Neural crest cell (in vitro differentiated cells): ENCODE results near the gene UBE2O. TPM values are rescaled to one million over a fixed set of nuclear protein-coding genes. Genes with fewer than 3 reads are reported as not detected.
A peak's percentile ranks its signal among the peaks of the same experiment; 100 is the strongest.

ENCODE experiments used
- DNase-seq: peaks from one replicate; pipeline ENCODE4 v3.0.0; 2021; ENCODE audit warnings: low read depth, mixed read lengths, low spot score
- H3K27ac Mint-ChIP-seq: one replicate; pipeline ENCODE4 v1.8.0; 2021; ENCODE audit warnings: mild to moderate bottlenecking, mixed read lengths; ENCODE audit not compliant: unreplicated experiment
- H3K27me3 Mint-ChIP-seq: 2 replicates; pipeline ENCODE4 v1.8.0; 2021; ENCODE audit warnings: low read depth, mild to moderate bottlenecking, mixed read lengths
- H3K36me3 Mint-ChIP-seq: 2 replicates; pipeline ENCODE4 v1.8.0; 2021; ENCODE audit warnings: low read depth, mild to moderate bottlenecking, mixed read lengths
- H3K4me1 Mint-ChIP-seq: 2 replicates; pipeline ENCODE4 v1.8.0; 2021; ENCODE audit warnings: mixed read lengths
- H3K4me3 Mint-ChIP-seq: one replicate; pipeline ENCODE4 v1.8.0; 2021; ENCODE audit warnings: mild to moderate bottlenecking, mixed read lengths
- H3K9me3 Mint-ChIP-seq: 2 replicates; pipeline ENCODE4 v1.8.0; 2021; ENCODE audit warnings: mixed read lengths
- total RNA-seq: library from RNA; stranded (reverse); gene quantifications from 2 replicates; pipeline ENCODE4 v1.2.1, GENCODE V29; 2021
- TF ChIP-seq, protein P1 (sequence below): fragments of 200-600 bp; sonication (generic); conservative IDR thresholded peaks from 2 replicates; pipeline ENCODE4 v1.5.0; 2021; ENCODE audit warnings: antibody characterized with exemption, mild to moderate bottlenecking

UBE2O gene
- total RNA-seq, 1 donor from 2014 or later = 71.4 TPM

DNA sequence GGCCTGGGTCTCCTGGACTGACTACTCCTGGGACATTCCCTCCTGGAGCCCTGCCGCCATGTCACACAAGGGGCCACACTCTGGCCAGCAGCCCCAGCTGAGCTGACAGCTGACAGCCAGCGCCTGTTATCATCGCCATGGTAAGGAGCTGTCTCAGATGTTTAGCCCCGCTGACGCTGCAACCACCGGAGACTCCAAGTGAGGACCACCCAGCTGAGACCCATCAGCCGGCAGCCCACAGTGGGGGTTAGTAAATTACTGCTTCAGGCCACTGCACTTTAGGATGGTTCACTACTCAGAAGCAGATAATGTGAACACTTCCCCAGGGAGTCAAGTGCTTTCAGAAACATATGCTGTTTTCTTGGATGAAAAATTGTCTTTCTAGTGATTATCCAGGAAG, 83.1 kb downstream of the UBE2O start:
- H3K4me3 Mint-ChIP-seq = no peak overlapping the region
- DNase-seq = no peak

GRCh38 chr17:76369379-76369778, 83.6 kb downstream of the UBE2O start:
- H3K27ac Mint-ChIP-seq = peak overlapping the region; percentile 86
- no peaks in the 10 kb centered on the region for H3K36me3 Mint-ChIP-seq
- H3K4me1 Mint-ChIP-seq = peaks cover 45% of the 10 kb centered on the region
- no peaks in the 10 kb centered on the region for H3K9me3 Mint-ChIP-seq
- no peak for DNase-seq
- no peaks in the 10 kb centered on the region for H3K27me3 Mint-ChIP-seq
- peak overlapping the region; percentile 13 for H3K4me3 Mint-ChIP-seq
- TF ChIP-seq, protein P1, sequence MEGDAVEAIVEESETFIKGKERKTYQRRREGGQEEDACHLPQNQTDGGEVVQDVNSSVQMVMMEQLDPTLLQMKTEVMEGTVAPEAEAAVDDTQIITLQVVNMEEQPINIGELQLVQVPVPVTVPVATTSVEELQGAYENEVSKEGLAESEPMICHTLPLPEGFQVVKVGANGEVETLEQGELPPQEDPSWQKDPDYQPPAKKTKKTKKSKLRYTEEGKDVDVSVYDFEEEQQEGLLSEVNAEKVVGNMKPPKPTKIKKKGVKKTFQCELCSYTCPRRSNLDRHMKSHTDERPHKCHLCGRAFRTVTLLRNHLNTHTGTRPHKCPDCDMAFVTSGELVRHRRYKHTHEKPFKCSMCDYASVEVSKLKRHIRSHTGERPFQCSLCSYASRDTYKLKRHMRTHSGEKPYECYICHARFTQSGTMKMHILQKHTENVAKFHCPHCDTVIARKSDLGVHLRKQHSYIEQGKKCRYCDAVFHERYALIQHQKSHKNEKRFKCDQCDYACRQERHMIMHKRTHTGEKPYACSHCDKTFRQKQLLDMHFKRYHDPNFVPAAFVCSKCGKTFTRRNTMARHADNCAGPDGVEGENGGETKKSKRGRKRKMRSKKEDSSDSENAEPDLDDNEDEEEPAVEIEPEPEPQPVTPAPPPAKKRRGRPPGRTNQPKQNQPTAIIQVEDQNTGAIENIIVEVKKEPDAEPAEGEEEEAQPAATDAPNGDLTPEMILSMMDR = no peak

More for the DNA sequence above, 83.1 kb downstream of the UBE2O start:
- TF ChIP-seq, protein P1 = no peak
- H3K9me3 Mint-ChIP-seq = no peaks in the 10 kb centered on the region
- no peaks in the 10 kb centered on the region for H3K27me3 Mint-ChIP-seq
- peaks cover 46% of the 10 kb centered on the region for H3K4me1 Mint-ChIP-seq
- peak overlapping the region; percentile 86 for H3K27ac Mint-ChIP-seq
- no peaks in the 10 kb centered on the region for H3K36me3 Mint-ChIP-seq

DNA sequence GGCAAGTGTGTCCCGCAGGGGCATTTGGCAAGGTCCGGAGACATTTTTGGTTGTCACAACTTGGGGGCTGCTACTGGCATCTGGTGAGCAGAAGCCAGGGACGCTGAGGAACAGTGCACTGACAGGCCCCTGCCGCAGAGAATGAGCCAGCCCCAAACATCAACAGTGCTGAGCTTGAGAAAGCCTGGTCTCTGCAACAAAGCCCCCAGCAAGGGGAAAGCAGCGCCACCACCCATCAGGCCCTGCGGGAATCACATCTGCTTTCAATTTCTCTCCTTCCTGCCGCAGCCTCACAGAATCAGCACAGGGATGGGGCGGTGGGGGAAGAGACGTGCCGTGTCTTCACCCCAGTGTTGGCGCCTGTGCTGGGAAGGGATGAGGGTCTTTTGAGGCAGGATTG, 84.4 kb downstream of the UBE2O start:
- no peaks in the 10 kb centered on the region for H3K27me3 Mint-ChIP-seq

GRCh38 chr17:76367642-76368041, 85.3 kb downstream of the UBE2O start:
- H3K4me1 Mint-ChIP-seq = peaks cover 36% of the 10 kb centered on the region
- H3K27ac Mint-ChIP-seq = no peak overlapping the region
- H3K4me3 Mint-ChIP-seq = no peak overlapping the region

More for the DNA sequence above, 84.4 kb downstream of the UBE2O start:
- no peaks in the 10 kb centered on the region for H3K36me3 Mint-ChIP-seq
- TF ChIP-seq, protein P1 = no peak
- H3K27ac Mint-ChIP-seq = no peak overlapping the region
- H3K4me3 Mint-ChIP-seq = no peak overlapping the region
- H3K4me1 Mint-ChIP-seq = peaks cover 39% of the 10 kb centered on the region
- no peaks in the 10 kb centered on the region for H3K9me3 Mint-ChIP-seq
- DNase-seq = no peak

GRCh38 chr17:76366247-76366646, 86.7 kb downstream of the UBE2O start:
- DNase-seq = no peak
- no peak overlapping the region for H3K4me3 Mint-ChIP-seq
- TF ChIP-seq, protein P1 = no peak
- no peaks in the 10 kb centered on the region for H3K9me3 Mint-ChIP-seq
- H3K27ac Mint-ChIP-seq = no peak overlapping the region
- H3K4me1 Mint-ChIP-seq = peaks cover 42% of the 10 kb centered on the region
- H3K36me3 Mint-ChIP-seq = no peaks in the 10 kb centered on the region
- H3K27me3 Mint-ChIP-seq = no peaks in the 10 kb centered on the region

More at GRCh38 chr17:76367642-76368041, 85.3 kb downstream of the UBE2O start:
- H3K27me3 Mint-ChIP-seq = no peaks in the 10 kb centered on the region
- no peak for DNase-seq
- H3K9me3 Mint-ChIP-seq = no peaks in the 10 kb centered on the region
- TF ChIP-seq, protein P1 = no peak
- no peaks in the 10 kb centered on the region for H3K36me3 Mint-ChIP-seq
